ENCODE results near the gene CZIB.

DNA sequence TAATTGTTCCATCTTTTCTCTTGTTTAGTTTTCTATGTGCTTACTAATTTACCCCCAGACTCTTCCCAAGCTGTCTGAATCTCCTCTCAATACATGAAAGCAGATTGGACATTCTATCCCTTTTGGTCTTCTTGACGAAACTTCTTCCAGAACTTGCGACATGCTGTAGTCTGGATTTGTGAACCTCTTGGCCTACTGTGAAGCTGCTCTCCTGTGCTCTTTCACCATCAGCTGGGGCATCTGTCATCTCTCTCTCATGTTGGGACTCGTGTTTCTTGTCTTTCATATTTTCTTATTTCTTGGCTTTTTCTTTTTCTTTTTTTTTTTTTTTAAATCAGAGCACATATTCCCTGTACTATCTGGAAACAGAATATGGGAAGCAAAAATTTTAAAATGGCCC, 17.0 kb downstream of the CZIB start:
- TF ChIP-seq, protein P1, sequence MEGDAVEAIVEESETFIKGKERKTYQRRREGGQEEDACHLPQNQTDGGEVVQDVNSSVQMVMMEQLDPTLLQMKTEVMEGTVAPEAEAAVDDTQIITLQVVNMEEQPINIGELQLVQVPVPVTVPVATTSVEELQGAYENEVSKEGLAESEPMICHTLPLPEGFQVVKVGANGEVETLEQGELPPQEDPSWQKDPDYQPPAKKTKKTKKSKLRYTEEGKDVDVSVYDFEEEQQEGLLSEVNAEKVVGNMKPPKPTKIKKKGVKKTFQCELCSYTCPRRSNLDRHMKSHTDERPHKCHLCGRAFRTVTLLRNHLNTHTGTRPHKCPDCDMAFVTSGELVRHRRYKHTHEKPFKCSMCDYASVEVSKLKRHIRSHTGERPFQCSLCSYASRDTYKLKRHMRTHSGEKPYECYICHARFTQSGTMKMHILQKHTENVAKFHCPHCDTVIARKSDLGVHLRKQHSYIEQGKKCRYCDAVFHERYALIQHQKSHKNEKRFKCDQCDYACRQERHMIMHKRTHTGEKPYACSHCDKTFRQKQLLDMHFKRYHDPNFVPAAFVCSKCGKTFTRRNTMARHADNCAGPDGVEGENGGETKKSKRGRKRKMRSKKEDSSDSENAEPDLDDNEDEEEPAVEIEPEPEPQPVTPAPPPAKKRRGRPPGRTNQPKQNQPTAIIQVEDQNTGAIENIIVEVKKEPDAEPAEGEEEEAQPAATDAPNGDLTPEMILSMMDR (IDR thresholded peaks at IDR 0.05) = no peak
- TF ChIP-seq ZFX (IDR thresholded peaks at IDR 0.05; ENCODE audit: borderline replicate concordance) = no peak

Data from 22Rv1 (cell line).